Measurements from ENCODE around the gene PHF2.

DNA sequence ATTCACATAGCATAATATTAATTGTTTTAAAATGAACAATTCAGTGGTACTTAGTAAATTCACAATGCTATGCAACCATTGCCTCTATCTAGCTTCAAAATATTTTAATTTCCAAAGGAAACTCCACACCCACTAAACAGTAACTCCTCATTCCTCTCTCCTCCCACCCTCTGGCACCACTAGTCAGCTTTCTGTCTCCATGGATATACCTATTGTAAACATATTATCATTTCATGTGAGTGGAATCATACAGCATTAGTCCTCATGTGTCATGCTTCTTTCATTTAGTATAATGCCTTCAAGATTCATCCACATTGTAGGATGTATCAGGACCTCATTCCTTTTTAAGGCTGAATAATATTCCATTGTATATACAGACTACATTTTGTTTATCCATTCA, 48.6 kb downstream of the PHF2 start:
- TF ChIP-seq, protein P1, sequence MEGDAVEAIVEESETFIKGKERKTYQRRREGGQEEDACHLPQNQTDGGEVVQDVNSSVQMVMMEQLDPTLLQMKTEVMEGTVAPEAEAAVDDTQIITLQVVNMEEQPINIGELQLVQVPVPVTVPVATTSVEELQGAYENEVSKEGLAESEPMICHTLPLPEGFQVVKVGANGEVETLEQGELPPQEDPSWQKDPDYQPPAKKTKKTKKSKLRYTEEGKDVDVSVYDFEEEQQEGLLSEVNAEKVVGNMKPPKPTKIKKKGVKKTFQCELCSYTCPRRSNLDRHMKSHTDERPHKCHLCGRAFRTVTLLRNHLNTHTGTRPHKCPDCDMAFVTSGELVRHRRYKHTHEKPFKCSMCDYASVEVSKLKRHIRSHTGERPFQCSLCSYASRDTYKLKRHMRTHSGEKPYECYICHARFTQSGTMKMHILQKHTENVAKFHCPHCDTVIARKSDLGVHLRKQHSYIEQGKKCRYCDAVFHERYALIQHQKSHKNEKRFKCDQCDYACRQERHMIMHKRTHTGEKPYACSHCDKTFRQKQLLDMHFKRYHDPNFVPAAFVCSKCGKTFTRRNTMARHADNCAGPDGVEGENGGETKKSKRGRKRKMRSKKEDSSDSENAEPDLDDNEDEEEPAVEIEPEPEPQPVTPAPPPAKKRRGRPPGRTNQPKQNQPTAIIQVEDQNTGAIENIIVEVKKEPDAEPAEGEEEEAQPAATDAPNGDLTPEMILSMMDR (IDR thresholded peaks at IDR 0.05; ENCODE audit: insufficient read depth, low read depth, low read length) = no peak
- no peak for TF ChIP-seq EZH2 (IDR thresholded peaks at IDR 0.05; ENCODE audit: insufficient read depth, low read length)
